Myocyte (in vitro differentiated cells): ENCODE measurements around the gene BBLN. TPM values are rescaled to one million over a fixed set of nuclear protein-coding genes. Genes with fewer than 3 reads are reported as not detected.

Experiments used
- DNase-seq: peaks from one replicate; pipeline ENCODE4 v3.0.0-alpha.2; 2012; ENCODE audit warnings: low read depth
- total RNA-seq: library from RNA; depleted of rRNA; stranded (reverse); fragments of >200 nt; gene quantifications from 2 replicates; pipeline ENCODE4 v1.2.3, GENCODE V29; 2014

The BBLN gene
- total RNA-seq, 1 donor from 2014 or later = 286 TPM

DNA sequence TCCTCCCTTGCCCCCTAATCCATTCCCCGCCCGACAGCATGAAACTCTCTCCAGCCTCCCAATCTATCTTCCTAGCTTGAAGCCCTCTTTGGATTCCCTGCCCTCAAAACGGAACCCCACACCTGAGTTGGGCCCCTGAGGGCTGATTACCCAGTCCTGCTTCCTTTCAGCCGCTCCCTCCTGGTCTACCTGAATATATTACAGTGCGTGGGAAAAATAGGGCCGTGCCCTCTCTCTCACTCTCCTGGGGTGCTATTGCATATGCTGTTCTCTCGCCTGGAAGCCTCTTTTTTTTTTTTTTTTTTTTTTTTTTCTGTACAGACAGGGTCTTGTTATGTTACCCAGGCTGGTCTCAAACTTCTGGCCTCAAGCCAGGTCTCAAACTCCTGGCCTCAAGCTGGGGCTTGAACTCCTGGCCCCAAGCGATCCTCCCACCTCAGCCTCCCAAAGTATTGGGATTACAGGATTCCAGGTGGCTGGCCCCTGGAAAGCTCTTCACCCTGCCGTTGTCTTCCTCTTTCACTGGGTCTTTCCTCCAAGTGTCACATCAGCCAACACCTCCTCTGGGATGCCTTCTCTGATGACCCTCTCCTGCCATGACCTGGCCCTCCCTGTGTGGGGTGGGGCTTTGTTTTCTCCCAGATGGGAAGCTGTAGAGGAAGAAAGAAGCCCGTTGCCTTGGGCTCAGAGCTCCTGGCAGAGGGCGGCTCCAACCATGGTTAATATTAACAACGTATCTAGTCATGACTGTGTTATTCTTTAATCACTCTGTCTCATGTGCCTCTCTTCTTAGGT lies 51.3 kb downstream of the BBLN start:
- no peak for DNase-seq

DNA sequence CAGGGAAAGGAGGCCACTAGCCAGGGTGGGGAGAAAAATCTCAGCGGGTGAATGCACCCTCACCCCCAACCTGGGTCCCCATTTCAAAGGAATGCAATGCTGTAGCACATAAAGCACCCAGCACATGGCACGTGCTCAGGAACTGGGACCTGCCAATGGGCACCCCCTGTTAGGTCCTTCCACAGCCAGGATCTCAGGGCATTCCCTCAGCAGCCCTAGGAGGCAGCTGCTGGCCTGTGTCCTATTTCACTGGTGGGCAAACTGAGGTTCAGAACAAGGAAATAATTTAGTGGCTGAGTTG lies 51.9 kb downstream of the BBLN start:
- no peak for DNase-seq

Other genes starting within 250 kb of the BBLN start
- 114 and 195 TPM in 2 replicates for gene ST6GALNAC4, start 243.2 kb upstream of the BBLN start, total RNA-seq
- gene PIP5KL1, start 229.5 kb upstream of the BBLN start, total RNA-seq = 0.36 and 1.5 TPM in 2 replicates
- 12.5 and 12.6 TPM in 2 replicates for gene DPM2, start 222.4 kb upstream of the BBLN start, total RNA-seq
- 4.8 and 6.7 TPM in 2 replicates for gene EEIG1, start 179.3 kb upstream of the BBLN start, total RNA-seq
- 9.9 and 12.3 TPM in 2 replicates for gene NAIF1, start 92.9 kb upstream of the BBLN start, total RNA-seq
- gene SLC25A25, start 92.0 kb upstream of the BBLN start, total RNA-seq = 36.5 and 46.1 TPM in 2 replicates
- 65.9 and 68.6 TPM in 2 replicates for gene PTGES2, start 32.5 kb upstream of the BBLN start, total RNA-seq
- gene LCN2, start 10.8 kb upstream of the BBLN start, total RNA-seq = not detected in 2 replicates
- 47.4 and 58.5 TPM in 2 replicates for gene CIZ1, start 31.3 kb downstream of the BBLN start, total RNA-seq
- 0.10 TPM in 1 of 2 replicates, not detected in the other for gene DNM1, start 43.1 kb downstream of the BBLN start, total RNA-seq
- 121 and 160 TPM in 2 replicates for gene GOLGA2, start 115.7 kb downstream of the BBLN start, total RNA-seq
- gene SWI5, start 116.0 kb downstream of the BBLN start, total RNA-seq = 41.3 and 42.2 TPM in 2 replicates
- 13.2 and 17.3 TPM in 2 replicates for gene TRUB2, start 162.2 kb downstream of the BBLN start, total RNA-seq
- 27.2 and 40.4 TPM in 2 replicates for gene COQ4, start 162.6 kb downstream of the BBLN start, total RNA-seq
- 29.7 and 32.4 TPM in 2 replicates for gene SLC27A4, start 180.3 kb downstream of the BBLN start, total RNA-seq
- gene URM1, start 211.1 kb downstream of the BBLN start, total RNA-seq = 43.5 and 51.2 TPM in 2 replicates